ENCODE measurements around the gene PLXNA1. TPM values are rescaled to one million over a fixed set of nuclear protein-coding genes. Genes with fewer than 3 reads are reported as not detected.

PLXNA1 gene
- total and polyA plus RNA-seq, 2 experiments from 2014 or later: 11.0 to 73.5 TPM

DNA sequence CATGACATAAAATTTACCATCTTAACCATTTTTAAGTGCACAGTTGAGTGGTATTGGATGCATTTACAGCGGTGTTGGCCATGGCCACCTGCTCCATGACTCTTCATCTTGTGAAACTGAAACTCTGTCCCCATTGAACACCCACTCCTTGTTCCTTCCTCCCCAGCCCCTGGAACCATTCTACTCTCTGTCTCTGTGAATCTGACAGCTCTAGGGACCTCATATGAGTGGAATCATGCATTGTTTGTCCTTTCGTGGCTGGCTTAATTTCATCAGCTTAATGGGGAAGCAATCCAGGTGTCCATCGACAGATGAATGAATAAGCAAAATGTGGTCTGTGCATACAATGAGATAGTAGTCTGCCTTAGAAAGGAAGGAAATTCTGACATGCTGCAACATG lies 42.5 kb downstream of the PLXNA1 start:
- no peaks in the 10 kb centered on the region for H3K27me3 ChIP-seq (ENCODE audit: insufficient read depth)

More for the DNA sequence above, 42.5 kb downstream of the PLXNA1 start:
- Histone ChIP-seq H3K4me1 (ENCODE audit: insufficient read depth) (no peaks in the 10 kb centered on the region), H3K79me2 (replicated peaks; ENCODE audit: insufficient read depth) (no peaks in the 10 kb centered on the region), H2AFZ (no peak overlapping the region), H3K4me3 (no peak overlapping the region), H3K4me2 (no peak overlapping the region), H3F3A (replicated peaks; ENCODE audit: low read depth) (no peaks in the 10 kb centered on the region), H3K9me2 (ENCODE audit: insufficient read depth) (no peaks in the 10 kb centered on the region), H3K27ac (ENCODE audit: low read depth) (no peak overlapping the region), H3K36me3 (ENCODE audit: insufficient read depth) (no peaks in the 10 kb centered on the region), H4K20me1 (replicated peaks; ENCODE audit: insufficient read depth) (no peaks in the 10 kb centered on the region)
- peaks cover 3% of the 10 kb centered on the region for H3K27me3 Mint-ChIP-seq (ENCODE audit: insufficient read depth, low read depth, poor library complexity)
- no peaks in the 10 kb centered on the region for H3K4me1 Mint-ChIP-seq
- H3K9me3 Mint-ChIP-seq: no peaks in the 10 kb centered on the region
- ATAC-seq: no peak
- no peak overlapping the region for H3K27ac Mint-ChIP-seq
- peaks cover 20% of the 10 kb centered on the region for H3K36me3 Mint-ChIP-seq (ENCODE audit: low read depth)
- TF ChIP-seq CREB1 (CRISPR knock-in tag; IDR thresholded peaks at IDR 0.05; ENCODE audit: low read depth) (no peak), NANOG (IDR thresholded peaks at IDR 0.05; ENCODE audit: borderline replicate concordance) (no peak), ZNF331 (CRISPR knock-in tag; IDR thresholded peaks at IDR 0.05; ENCODE audit: low read depth) (no peak), JUNB (IDR thresholded peaks at IDR 0.05; ENCODE audit: unreplicated experiment) (no peak), POLR2AphosphoS5 (IDR thresholded peaks at IDR 0.05; ENCODE audit: low read depth) (no peak), EZH2phosphoT487 (IDR thresholded peaks at IDR 0.05; ENCODE audit: unreplicated experiment) (no peak), ZNF114 (CRISPR knock-in tag; IDR thresholded peaks at IDR 0.05) (no peak)
- TF ChIP-seq, protein P1, sequence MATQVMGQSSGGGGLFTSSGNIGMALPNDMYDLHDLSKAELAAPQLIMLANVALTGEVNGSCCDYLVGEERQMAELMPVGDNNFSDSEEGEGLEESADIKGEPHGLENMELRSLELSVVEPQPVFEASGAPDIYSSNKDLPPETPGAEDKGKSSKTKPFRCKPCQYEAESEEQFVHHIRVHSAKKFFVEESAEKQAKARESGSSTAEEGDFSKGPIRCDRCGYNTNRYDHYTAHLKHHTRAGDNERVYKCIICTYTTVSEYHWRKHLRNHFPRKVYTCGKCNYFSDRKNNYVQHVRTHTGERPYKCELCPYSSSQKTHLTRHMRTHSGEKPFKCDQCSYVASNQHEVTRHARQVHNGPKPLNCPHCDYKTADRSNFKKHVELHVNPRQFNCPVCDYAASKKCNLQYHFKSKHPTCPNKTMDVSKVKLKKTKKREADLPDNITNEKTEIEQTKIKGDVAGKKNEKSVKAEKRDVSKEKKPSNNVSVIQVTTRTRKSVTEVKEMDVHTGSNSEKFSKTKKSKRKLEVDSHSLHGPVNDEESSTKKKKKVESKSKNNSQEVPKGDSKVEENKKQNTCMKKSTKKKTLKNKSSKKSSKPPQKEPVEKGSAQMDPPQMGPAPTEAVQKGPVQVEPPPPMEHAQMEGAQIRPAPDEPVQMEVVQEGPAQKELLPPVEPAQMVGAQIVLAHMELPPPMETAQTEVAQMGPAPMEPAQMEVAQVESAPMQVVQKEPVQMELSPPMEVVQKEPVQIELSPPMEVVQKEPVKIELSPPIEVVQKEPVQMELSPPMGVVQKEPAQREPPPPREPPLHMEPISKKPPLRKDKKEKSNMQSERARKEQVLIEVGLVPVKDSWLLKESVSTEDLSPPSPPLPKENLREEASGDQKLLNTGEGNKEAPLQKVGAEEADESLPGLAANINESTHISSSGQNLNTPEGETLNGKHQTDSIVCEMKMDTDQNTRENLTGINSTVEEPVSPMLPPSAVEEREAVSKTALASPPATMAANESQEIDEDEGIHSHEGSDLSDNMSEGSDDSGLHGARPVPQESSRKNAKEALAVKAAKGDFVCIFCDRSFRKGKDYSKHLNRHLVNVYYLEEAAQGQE (IDR thresholded peaks at IDR 0.05; ENCODE audit: unreplicated experiment): no peak
- TF ChIP-seq, protein P2, sequence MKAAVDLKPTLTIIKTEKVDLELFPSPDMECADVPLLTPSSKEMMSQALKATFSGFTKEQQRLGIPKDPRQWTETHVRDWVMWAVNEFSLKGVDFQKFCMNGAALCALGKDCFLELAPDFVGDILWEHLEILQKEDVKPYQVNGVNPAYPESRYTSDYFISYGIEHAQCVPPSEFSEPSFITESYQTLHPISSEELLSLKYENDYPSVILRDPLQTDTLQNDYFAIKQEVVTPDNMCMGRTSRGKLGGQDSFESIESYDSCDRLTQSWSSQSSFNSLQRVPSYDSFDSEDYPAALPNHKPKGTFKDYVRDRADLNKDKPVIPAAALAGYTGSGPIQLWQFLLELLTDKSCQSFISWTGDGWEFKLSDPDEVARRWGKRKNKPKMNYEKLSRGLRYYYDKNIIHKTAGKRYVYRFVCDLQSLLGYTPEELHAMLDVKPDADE (IDR thresholded peaks at IDR 0.05): no peak
- TF ChIP-seq, protein P3, sequence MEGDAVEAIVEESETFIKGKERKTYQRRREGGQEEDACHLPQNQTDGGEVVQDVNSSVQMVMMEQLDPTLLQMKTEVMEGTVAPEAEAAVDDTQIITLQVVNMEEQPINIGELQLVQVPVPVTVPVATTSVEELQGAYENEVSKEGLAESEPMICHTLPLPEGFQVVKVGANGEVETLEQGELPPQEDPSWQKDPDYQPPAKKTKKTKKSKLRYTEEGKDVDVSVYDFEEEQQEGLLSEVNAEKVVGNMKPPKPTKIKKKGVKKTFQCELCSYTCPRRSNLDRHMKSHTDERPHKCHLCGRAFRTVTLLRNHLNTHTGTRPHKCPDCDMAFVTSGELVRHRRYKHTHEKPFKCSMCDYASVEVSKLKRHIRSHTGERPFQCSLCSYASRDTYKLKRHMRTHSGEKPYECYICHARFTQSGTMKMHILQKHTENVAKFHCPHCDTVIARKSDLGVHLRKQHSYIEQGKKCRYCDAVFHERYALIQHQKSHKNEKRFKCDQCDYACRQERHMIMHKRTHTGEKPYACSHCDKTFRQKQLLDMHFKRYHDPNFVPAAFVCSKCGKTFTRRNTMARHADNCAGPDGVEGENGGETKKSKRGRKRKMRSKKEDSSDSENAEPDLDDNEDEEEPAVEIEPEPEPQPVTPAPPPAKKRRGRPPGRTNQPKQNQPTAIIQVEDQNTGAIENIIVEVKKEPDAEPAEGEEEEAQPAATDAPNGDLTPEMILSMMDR (conservative IDR thresholded peaks at IDR 0.05; ENCODE audit: low read depth in 2 of 2): no peak
- DNase-seq (ENCODE audit: low spot score): no peak
- H3K4me3 Mint-ChIP-seq: no peak overlapping the region

Measured in GM23338 (cell line).